Right ventricle myocardium superior (tissue), 1 donor: ENCODE data around the gene WDFY4. TPM values are rescaled to one million over a fixed set of nuclear protein-coding genes. Genes with fewer than 3 reads are reported as not detected.

ENCODE experiments used
- ATAC-seq: fragments of 200-7000 bp; cut with Tn5 transposase; one replicate; pipeline ENCODE4 v1.9.1; 2020; ENCODE audit warnings: mild to moderate bottlenecking; ENCODE audit not compliant: poor library complexity
- DNase-seq: peaks from one replicate; pipeline ENCODE4 v3.0.0-alpha.2; 2020
- intact Hi-C: fragments of 100-400 bp; cut with DNase I; formaldehyde crosslinking; loops from one replicate; pipeline ENCODE4 v1.11.2; 2022
- total RNA-seq: library from RNA; stranded (reverse); fragmentation: NEBNext Ultra II Directional; extraction: Animal tissue kit (Norgen Biotek cat#: 25700); gene quantifications from one replicate; pipeline ENCODE4 v1.2.1, GENCODE V29; 2021
- donor health status: DM: no; HTN: yes; CAD: no; lungs with severe emphysema.

The WDFY4 gene
- total RNA-seq, 1 donor from 2014 or later = 1.1 TPM

DNA sequence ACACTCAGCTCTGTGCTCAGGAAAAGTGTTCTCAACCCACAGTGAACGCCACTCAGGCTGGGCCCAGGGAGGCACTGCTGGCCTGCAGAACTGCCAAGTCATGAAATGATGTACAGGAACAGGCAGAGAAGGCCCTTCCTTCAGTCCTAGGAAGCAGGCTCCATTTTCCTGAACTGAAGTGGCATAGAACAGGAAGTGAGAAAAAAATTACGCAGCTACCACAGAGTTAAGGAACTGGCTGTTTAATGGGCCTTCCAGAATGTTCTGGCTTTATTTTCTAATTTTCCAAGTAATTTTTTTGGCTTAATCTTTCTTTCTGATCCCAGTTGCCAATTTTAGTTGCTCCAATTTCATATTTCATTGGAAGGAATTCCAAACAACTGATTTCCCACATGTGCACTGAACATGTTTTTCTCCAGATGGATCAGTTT, 215.7 kb downstream of the WDFY4 start:
- intact Hi-C loops = no loop called here
- DNase-seq = no peak
- peak; percentile 63 for ATAC-seq

DNA sequence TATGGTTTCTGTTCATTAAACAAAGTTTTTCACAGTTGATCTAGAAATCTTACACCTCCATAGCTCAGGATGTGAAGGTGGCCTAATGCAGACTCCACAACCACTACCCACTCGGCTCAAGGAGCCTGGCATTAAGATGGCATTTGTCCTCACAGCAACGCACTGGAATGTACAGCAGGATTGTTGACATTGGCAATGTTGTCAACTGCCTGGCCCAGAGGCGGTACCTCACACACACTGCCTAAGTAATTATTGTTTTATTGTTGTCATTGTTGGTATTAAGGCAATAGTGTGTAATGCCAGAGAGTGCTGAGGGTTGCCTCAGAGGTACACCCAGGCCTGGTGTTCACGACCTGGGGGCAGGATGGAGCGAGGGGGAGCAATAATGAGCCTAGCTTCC, 216.6 kb downstream of the WDFY4 start:
- no peak for ATAC-seq
- intact Hi-C loops = no loop called here

DNA sequence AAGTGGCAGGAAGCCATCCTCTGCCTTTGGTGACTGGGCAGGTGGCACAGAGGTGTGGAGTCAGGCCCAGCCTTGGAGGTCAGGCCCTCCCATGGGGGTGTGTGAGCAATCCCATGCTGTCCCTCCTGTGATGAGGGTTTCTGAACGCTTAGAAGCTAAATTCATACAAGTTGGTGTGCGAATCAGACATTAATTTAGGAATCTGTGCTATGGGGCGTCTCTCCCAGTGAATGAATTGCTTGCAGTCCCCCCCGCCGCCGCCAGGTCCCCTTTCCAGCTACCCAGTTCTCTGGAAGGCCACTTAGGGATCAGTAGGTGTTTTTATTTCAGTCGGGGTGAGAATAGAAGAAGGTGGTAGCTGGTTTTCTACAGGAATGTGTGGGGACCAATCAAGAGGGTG, 217.4 kb downstream of the WDFY4 start:
- intact Hi-C loops = no loop called here
- DNase-seq (no peak), ATAC-seq (no peak)

More for the DNA sequence above, 216.6 kb downstream of the WDFY4 start:
- DNase-seq = no peak

DNA sequence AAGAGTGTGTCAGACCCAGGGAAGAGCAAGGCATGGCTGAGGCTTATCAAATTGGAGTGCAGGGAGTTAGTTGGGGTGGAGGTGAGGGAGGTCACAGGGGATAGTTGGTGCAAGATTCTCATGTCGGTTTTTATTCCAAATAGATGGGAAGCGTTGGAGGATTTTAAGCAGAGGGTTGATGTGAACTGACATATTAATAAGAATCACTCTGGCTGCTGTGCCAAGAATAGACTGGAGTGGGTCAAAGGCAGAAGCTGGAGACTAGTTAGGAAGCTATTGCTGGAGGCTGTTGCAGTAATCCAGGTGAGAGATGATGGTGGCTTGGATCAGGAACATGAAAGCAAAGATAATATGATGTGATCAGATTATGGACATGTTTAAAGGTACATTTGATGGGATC, 218.5 kb downstream of the WDFY4 start:
- intact Hi-C loops = no loop called here
- no peak for ATAC-seq

DNA sequence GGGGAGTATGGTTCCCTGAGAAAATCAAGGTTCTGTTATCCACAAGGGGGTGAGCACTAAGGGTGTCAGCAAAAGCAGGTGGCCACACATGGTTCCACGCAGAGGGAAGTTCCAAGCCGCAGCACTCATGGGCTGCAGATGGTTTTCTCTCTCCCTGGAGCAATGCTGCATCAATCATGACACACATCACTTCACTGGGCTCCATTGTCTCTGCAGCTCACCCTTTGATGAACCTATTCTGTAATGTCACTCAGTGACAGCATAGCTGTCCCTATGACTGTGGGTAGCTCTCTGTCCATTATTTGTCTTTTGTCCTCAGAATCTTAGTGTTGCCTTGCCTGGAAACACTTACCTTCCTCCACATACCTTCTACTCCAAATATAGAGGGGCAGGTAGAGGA, 220.2 kb downstream of the WDFY4 start:
- no peak for DNase-seq
- intact Hi-C loops = no loop called here
- no peak for ATAC-seq

More for the DNA sequence above, 218.5 kb downstream of the WDFY4 start:
- DNase-seq = no peak

DNA sequence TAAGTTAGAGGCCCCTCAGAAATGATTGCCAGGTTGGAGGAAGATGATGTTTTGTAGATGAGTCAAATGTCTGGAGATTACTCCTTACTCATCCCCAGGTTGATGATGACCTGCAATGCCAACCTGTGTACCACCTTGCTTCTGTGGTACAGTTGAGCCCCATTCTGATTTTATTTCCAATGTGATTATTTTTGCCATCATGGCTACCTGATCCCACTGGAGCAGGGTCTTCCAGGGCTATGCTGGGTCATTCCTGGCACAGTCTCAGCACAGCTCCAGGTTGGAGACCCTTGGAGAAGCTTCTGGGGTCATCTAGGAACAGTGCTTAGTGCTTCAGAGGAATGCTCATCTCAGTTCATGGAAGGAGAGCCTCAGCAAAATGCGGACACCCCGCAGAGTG, 220.6 kb downstream of the WDFY4 start:
- intact Hi-C loops = no loop called here

DNA sequence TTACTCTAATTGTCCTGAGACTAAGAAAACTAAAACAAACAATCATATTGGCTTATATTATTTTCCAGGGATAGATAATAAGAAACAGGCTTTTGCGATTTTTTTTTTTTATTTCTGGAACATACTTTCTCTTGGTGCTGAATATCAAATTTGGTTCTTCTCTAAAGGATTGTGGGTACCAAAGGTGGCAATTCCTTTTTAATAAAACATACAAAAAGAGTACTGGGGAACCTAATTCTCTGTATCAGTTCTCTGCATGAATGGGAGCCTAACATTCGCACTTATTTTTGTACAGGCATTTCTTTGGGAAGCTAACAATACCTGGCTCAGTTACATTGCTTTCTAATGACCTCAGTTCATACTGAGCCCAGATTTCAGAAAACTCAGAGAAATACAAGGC, 222.2 kb downstream of the WDFY4 start:
- intact Hi-C loops = no loop called here
- DNase-seq (no peak), ATAC-seq (no peak)

More for the DNA sequence above, 220.6 kb downstream of the WDFY4 start:
- no peak for ATAC-seq
- no peak for DNase-seq

DNA sequence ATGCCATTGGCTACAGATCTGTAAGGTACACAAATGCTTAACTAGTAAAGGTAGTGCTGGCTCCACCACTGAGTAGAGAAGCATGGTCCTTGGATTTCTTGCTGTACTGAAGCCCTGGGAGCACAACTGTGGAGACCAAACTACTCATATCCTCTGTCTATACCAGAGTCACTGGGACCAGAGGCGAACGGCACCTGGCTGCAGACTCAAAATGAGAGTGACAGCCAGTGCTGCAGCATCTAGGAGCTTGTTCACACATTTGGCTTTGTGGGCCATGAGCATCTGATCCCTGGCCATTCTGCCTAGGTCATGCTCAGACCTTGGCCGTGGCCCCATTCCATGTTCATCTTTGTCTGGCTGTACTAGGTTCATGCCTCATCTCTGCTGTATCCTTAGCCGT, 223.1 kb downstream of the WDFY4 start:
- ATAC-seq (no peak), DNase-seq (no peak)
- intact Hi-C loops = no loop called here

DNA sequence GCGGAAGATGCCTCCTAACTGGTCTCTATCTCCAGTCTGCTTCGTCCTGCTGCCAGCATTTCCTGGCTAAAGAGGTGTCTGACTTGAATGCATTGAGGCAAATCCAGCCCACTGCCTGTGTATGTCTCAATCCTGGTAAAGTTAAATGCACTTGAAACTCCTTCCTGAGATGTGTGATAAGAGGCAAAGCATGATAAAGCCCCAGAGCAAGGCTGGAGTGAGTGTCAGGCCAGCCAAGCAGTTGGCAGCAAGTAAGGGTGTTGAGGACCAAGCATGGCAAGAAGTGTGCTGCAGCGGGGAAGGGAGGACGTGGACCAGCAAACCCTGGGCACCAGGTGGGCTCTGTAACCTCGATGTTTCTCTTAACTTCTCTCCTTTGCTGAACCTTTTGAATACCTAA, 225.9 kb downstream of the WDFY4 start:
- ATAC-seq (no peak), DNase-seq (no peak)
- intact Hi-C loops = no loop called here

DNA sequence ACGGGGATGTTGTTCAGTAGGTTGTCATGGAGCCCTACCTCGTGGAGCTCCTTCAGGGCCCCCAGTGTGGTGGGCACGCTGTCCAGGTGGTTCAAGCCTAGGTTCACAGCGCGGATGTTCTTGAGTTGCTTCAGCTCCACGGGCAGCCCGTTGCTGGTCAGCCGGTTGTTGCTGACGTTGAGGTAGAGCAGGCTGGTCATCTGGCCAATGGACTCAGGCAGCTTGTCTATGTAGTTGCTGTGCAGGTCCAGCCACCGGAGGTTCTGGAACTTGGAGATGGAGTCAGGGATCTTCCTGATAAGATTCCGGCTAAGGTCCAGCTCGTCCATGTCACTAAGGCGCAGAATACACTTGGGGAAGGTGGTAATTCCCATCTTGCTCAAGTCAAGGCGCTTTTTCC, 229.0 kb downstream of the WDFY4 start:
- DNase-seq (no peak), ATAC-seq (no peak)
- intact Hi-C loops = no loop called here

DNA sequence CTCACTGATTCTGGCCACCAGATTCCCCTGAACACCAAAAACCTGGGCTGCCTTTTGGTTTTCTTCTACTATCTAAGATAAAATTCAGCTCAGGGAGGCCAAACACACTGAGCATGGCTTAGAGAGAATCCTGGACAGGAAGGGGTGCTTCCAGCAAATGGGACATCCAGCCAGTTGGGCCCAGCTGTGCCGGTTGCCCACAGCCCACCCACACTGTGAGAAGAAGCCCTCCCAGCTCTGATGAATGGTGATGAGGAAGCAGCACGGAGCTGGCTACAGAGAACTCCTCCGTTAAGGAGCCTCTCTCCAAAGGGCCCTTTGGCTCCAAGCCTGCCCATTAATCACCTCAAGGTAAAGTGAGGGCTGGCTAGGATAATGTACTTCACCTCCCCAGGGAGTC, 239.1 kb downstream of the WDFY4 start:
- no peak for ATAC-seq
- intact Hi-C loops = no loop called here
- no peak for DNase-seq

DNA sequence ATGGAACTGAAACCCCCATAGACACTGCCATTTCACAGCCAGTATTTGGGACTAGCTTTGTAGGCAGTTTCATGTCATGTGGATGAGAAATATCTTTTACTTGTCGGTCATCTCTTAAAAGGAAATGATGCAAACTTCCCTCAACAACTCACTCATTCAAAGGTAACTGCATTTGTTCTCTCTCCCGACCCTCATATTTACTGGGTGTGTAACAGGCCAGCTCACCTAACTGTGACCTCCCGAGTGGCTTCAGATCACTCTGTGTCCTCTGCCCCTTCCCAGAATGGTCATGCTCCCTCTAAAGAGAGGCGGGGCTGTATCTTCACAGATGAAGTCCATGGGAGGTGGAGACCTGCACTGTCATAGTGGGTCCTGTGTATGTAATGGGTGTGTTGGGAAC, 240.3 kb downstream of the WDFY4 start:
- ATAC-seq = no peak
- intact Hi-C loops = no loop called here
- no peak for DNase-seq

DNA sequence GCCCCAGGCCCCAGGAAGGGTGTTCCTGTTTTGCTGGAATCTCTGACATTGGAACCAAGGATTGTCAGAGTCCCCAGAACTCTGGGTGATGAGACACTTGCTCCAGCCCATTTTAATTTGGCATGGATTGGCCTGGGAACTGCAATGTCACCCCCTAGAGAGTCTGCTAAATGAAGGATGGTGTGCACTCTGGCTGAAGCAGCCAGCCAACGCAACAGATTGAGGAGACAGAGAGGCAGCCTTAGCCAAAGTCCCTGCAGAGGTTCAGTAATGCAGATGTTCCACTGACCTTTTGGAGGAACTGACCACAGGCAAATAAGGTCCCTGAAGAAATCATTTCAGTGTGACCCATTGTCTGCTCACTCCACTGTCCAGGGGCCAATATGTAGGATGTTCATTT, 241.6 kb downstream of the WDFY4 start:
- DNase-seq (no peak), ATAC-seq (no peak)
- intact Hi-C loops = no loop called here

DNA sequence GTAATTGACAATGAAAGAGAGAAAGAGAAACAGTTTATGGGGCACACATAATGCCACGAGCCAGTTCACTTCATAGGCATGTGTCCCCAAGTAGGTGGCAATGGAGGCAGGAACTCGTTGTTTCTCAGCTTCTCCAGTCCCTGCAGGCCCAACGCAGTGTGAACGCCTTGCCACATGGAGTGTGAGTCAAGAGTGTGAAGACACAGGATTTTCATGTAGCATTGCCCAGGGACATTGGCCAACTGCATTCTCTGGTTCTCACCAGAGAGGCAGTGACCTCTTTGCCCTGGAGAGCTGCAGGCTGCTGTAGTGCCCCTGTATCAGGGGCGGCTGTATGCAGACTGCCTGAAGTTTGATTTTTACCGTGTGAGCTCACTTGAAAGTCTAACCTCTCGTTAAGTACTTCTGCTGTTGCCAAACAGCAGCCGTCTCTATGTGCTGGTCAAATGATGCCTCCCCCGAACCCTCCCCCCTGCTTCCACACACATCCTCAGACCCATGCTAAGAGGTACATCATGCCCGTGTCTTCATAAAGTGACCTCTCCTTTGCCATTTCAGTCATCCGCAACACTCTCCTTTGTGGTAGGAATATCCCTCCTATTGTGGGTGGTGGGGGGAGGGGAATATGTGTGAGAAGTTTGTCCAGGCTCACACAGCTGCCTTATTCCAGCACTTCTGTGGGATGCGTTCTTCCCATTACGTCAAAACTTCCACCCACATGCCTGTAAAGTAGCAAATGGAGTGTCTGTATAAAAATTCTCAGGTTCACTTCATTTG, 242.3 kb downstream of the WDFY4 start:
- intact Hi-C loops = no loop called here
- no peak for ATAC-seq
- no peak for DNase-seq

DNA sequence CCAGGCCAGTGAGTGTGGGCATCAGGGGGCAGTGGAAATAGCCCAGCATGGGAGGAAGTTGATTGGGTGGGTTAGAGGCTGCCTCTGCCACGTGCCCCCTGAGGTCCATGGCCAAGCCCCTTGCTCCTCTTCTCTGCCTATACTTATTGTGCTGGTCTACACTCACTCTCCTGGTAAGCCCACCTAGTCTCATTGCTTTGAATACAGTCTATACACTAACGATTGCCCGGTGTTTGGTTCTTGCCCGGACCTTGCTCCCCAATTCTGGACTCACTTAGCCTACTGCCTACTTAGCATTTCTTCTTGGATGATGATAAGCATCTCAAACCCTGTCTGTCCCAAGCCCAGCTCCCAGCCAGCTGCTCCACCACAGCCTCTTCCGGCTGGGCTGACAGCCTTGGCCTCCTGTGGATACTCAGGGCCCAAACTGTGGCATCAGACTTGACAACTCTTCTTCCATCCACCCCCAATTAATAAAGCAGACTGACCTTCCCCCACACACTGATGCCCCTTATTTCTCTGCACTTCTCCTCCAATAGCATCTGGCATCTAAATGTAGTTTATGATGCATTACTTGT, 244.8 kb downstream of the WDFY4 start:
- intact Hi-C loops = no loop called here
- DNase-seq = no peak

DNA sequence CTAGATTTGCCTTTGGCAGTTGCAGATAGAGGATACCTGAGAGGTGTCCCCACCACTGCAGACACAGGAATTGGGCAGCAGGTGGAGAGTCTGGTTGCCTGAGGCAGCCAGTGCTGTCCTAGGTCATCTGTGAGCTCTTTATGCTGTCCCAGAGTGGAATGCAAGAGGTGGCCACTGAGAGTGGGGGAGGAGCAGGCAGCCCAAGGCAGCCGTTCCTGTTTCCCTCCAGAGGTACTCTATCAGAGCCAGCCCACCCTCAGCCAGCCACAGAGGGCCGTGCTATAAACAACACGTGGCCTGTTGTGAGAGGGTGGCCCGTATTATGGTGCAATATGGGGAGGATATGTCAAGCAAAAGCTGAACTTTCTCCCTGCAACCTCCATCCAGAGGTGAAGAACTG, 246.5 kb downstream of the WDFY4 start:
- DNase-seq = no peak
- intact Hi-C loops = no loop called here
- ATAC-seq = no peak

More for the DNA sequence above, 244.8 kb downstream of the WDFY4 start:
- no peak for ATAC-seq

DNA sequence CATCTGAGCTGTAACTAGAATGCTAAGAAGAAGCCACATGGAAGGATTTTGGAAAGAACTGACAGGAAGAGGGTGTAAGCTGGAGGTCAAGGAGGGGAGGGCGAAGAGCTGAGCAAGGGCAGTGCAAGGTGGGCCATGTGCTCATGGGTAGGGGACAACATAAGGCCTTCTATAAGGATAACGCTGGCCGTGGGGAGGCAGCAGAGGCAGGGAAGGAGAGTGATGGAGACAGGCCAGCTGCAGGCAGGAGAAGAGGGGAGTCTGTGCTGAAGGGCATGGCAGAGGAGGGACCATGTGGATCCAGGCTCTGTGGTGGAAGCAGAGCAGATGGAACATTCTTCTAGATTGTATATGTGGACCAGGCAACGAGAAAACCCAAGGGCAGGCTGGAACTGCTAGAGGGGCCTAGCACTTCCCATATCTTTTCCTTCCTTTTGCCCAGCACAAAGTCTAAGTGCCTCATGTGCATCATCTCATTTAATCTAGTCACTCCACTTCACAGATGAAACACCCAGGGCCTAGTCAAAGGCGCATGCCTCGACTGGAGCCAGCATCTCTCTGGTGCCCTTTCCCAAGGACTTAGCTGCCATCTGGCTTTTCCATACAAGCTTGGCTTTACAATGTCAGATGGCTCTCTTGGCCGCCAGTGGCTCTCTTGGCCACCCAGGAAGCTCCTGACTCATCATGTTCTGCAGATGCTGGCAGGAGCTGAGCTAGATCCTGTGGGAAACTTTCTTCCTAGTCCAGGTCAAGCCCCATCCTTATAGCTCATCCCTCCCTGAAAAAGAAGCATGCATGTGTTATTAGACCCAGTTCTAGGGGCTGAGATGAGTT, 248.4 kb downstream of the WDFY4 start:
- ATAC-seq (no peak), DNase-seq (no peak)
- intact Hi-C loops = no loop called here

DNA sequence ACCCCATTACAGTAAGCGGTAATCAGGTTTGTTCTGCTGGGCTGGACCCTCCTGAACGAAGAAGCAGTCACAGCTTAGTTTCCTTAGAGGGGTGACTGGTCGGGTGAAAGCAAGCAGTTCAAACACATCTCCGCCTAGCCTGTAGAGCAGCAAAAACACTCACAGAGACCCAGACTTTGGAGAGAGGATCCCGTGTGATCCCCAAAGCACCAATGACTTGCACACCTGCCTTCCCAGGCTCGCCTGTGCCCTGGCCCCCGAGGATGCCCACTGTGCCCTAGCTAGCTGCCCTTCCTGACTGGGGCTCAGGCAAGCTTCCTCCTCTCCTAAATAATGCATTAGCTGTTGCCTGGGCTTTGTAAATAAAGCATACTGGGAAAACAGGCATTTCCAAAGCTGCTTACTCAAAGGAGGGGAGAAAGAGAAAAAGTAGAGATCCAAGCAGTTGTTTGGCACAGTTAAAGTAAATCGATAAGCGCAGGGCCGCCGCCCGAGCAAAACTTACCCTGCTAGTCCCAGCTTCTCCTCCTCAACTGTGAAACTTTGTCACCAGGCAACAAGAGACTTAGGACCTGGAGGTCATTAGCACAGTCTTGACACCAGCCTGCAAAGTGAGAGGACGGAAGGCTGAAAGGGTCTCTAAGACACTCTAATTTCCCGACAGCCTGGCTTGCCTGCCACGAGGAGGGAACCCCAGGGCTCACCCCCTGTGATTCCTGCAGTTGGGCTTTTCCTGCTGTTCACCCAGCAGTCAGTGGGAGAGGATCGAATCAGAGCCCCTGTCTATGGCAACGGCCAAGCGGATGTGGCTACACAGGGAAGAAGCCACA, 250.2 kb downstream of the WDFY4 start:
- no peak for ATAC-seq
- intact Hi-C loops = no loop called here
- DNase-seq = no peak

DNA sequence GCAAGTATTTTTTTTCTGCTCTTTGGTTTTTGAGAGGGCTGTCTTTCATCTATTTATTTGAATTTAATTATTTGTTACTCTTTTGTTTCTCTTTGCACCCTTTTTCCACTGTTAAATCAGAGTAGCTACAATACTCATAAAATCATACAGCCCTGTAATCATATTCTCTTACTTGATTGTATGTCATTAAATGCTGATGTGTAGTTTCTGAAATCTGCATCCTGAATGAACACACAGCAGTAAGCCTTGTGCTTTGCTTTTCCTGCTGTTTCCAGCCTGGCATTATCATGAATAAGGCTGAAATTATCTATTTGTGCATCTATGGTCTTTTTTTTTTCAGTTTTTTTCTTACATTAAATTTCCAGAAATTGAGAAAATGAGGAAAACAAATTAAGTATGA, 250.9 kb downstream of the WDFY4 start:
- DNase-seq (no peak), ATAC-seq (no peak)
- intact Hi-C loops = no loop called here
